Stimulated activated CD4-positive, alpha-beta T cell treated with anti-CD3 and anti-CD28 coated beads, Interleukin-2, amount 100 ng/mL, for 48 hours (primary cell): ENCODE data around the gene ADAMTS17.

ENCODE experiments used
- DNase-seq, 2 donors: peaks; one replicate each; pipeline ENCODE4 v3.0.0-alpha.2; 2020

Gene ADAMTS17

GRCh38 chr15:100266166-100266565 lies 75.6 kb downstream of the ADAMTS17 start:
- DNase-seq = no peak

GRCh38 chr15:100265641-100266035 lies 76.1 kb downstream of the ADAMTS17 start:
- DNase-seq = no peak

- no peak for DNase-seq
Observed at GRCh38 chr15:100264994-100265640, 76.7 kb downstream of the ADAMTS17 start.

GRCh38 chr15:100263721-100264455 lies 77.9 kb downstream of the ADAMTS17 start:
- DNase-seq = no peak

GRCh38 chr15:100263031-100263430 lies 78.7 kb downstream of the ADAMTS17 start:
- no peak for DNase-seq

- no peak for DNase-seq
Observed at GRCh38 chr15:100261302-100262240, 80.2 kb downstream of the ADAMTS17 start.

GRCh38 chr15:100259266-100259665 lies 82.5 kb downstream of the ADAMTS17 start:
- no peak for DNase-seq

- no peak for DNase-seq
Observed at GRCh38 chr15:100256970-100257650, 84.7 kb downstream of the ADAMTS17 start.

- no peak for DNase-seq
Observed at GRCh38 chr15:100256101-100256969, 85.4 kb downstream of the ADAMTS17 start.

- no peak for DNase-seq
Observed at GRCh38 chr15:100255644-100256043, 86.1 kb downstream of the ADAMTS17 start.

GRCh38 chr15:100254691-100255090 lies 87.1 kb downstream of the ADAMTS17 start:
- DNase-seq = no peak

GRCh38 chr15:100254285-100254684 lies 87.5 kb downstream of the ADAMTS17 start:
- no peak for DNase-seq

- DNase-seq = no peak
Observed at GRCh38 chr15:100253640-100254039, 88.1 kb downstream of the ADAMTS17 start.

- DNase-seq = no peak
Observed at GRCh38 chr15:100252779-100253417, 88.9 kb downstream of the ADAMTS17 start.

- no peak for DNase-seq
Observed at GRCh38 chr15:100252359-100252758, 89.4 kb downstream of the ADAMTS17 start.

GRCh38 chr15:100250176-100250800 lies 91.5 kb downstream of the ADAMTS17 start:
- no peak for DNase-seq

- DNase-seq = no peak
Observed at GRCh38 chr15:100249096-100249815, 92.5 kb downstream of the ADAMTS17 start.

- no peak for DNase-seq
Observed at GRCh38 chr15:100248236-100248635, 93.5 kb downstream of the ADAMTS17 start.

GRCh38 chr15:100247228-100248225 lies 94.2 kb downstream of the ADAMTS17 start:
- no peak for DNase-seq
